SK-N-SH treated with all-trans-retinoic acid at 6 μM for 48 hours (cell line): ENCODE data around the gene THY1.

Experiments
- ARNTL ChIP-seq: fragments of 450-650 bp; formaldehyde crosslinking; IDR thresholded peaks from 2 replicates; pipeline ENCODE4 v1.5.0; 2020; ENCODE audit warnings: low read depth, mild to moderate bottlenecking, moderate library complexity, borderline replicate concordance
- CREB5 ChIP-seq: fragments of 250-450 bp; sonication (Bioruptor Pico); IDR thresholded peaks from 2 replicates; pipeline ENCODE4 v1.5.1; 2020; ENCODE audit warnings: low read depth, mild to moderate bottlenecking, moderate library complexity
- CSDC2 ChIP-seq: fragments of 250-450 bp; sonication (Bioruptor Pico); IDR thresholded peaks from 2 replicates; pipeline ENCODE4 v1.5.0; 2020; ENCODE audit warnings: mild to moderate bottlenecking, moderate library complexity
- OSR1 ChIP-seq: fragments of 250-450 bp; sonication (Bioruptor Pico); IDR thresholded peaks from 2 replicates; pipeline ENCODE4 v1.8.0; 2022; ENCODE audit warnings: moderate library complexity, mild to moderate bottlenecking, inconsistent platforms
- PATZ1 ChIP-seq: fragments of 250-450 bp; sonication (Bioruptor Pico); IDR thresholded peaks from 2 replicates; pipeline ENCODE4 v1.8.0; 2020; ENCODE audit warnings: mild to moderate bottlenecking, moderate library complexity, borderline replicate concordance
- SNAI2 ChIP-seq: fragments of 250-450 bp; sonication (Bioruptor Pico); IDR thresholded peaks from 2 replicates; pipeline ENCODE4 v1.5.0; 2020; ENCODE audit warnings: mild to moderate bottlenecking, moderate library complexity
- TSHZ2 ChIP-seq: fragments of 250-450 bp; sonication (Bioruptor Pico); IDR thresholded peaks from 2 replicates; pipeline ENCODE4 v1.5.0; 2020; ENCODE audit warnings: mild to moderate bottlenecking, moderate library complexity
- ZNF565 ChIP-seq: fragments of 450-650 bp; formaldehyde crosslinking; conservative IDR thresholded peaks from 2 replicates; pipeline ENCODE4 v1.5.0; 2020; ENCODE audit warnings: low read depth, mild to moderate bottlenecking, moderate library complexity

- TF ChIP-seq ARNTL (CRISPR knock-in tag) (no peak), TSHZ2 (CRISPR knock-in tag) (peak; percentile 39; the same call in 1 of the 2 replicates), OSR1 (CRISPR knock-in tag) (no peak), PATZ1 (no peak), ZNF565 (CRISPR knock-in tag) (no peak), CSDC2 (CRISPR knock-in tag) (no peak), CREB5 (CRISPR knock-in tag) (no peak), SNAI2 (CRISPR knock-in tag) (no peak)
These were observed 1.8 kb upstream of the THY1 start for GRCh38 chr11:119424775-119425174.
